ENCODE measurements around the gene TBC1D8B. TPM values are rescaled to one million over a fixed set of nuclear protein-coding genes. Genes with fewer than 3 reads are reported as not detected.

TBC1D8B gene
- polyA plus RNA-seq, 1 donor: 3.5 TPM

DNA sequence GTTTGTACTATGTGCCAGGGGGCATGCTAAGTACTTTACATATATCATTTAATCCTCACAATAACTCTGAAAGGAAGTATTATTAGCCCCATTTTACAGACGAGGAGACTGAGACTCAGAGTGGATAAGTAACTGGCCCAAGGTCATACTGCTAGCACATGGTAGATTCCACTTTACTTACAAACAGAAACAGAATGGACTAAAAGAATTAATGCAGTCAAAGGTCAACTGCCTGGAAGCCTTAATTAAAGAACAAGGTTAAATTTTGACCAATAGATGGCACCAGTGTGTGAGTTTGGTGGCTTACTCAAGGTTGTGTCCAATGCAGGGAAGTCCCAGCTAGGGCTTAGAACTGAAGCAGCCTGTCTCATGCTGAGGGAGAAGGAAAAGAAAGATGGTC is 96.0 kb downstream of the TBC1D8B start:
- DNase-seq: no peak

GRCh38 chrX:106899276-106899675 is 96.8 kb downstream of the TBC1D8B start:
- no peak for DNase-seq

DNA sequence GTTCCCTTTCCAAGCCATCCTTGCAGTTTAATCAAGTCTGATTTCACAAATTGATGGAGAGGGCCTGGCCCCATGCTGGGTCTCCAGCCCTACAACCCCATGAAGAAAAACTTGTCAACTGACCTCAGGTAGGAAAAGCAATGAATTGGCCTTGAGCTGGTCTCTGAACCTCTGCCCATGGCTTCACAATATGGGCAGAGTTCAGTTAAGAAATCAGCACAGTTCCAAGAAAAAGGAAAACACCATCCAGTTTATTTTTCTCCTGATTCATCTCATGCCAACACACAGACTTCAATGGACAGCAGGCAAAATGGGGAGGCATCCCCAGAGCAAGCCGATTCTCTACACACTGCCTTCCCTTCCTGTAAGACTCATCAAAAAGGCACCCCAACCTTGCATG is 97.4 kb downstream of the TBC1D8B start:
- no peak for DNase-seq

DNA sequence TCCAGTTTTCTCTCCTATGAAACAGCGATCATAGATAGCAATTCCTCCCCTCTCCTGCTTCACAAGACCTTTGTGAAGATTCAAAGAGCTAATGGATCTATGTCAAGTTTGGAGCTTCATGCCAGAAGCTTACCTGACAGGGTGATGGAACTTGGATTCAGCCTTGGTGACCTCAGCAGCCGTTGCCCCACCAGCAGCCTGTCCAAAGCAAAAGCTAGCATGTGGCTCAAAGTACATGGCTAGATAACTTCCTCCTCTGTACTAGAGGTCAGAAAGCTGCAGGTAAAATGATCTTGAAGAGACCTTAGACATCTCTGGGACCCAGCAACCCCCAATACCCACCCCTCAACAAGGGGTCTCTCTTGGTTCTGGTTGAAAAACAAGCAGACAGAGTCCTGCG is 98.9 kb downstream of the TBC1D8B start:
- DNase-seq: no peak

- no peak for DNase-seq
These were observed 99.3 kb downstream of the TBC1D8B start for GRCh38 chrX:106901781-106902219.

GRCh38 chrX:106902684-106903083 is 100.2 kb downstream of the TBC1D8B start:
- DNase-seq: no peak

DNA sequence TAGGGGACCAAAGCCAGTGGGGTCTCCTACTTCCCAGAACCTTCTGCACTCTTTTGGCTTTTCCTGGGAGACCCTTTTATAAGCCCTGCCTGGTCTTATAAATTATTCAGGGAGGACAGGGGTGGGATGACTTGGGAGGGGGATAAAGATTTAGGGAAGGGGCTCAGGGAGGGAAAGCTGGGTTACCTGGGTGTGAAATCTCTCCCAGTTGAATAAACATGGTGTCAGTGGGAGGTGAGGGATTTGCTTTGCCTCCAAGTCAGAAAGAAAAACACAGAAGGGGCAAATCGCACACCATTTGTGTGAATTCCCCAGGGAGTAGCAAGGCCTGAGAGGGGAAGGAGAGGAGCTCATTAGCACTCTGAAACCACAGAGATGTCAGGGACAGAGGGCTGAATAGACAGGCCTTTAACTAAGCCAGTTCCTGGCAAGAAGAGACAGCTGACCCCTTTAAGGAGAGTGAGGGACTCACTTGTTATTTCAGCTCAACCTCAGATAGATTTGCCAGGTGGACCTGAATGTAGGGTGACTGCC is 100.9 kb downstream of the TBC1D8B start, which contains the start of gene RIPPLY1:
Gene RIPPLY1, minus strand, starts transcription at position 51 of the 534 bp plus-strand sequence. CDS start 54 bp downstream, outside the sequence.
- no peak for DNase-seq

DNA sequence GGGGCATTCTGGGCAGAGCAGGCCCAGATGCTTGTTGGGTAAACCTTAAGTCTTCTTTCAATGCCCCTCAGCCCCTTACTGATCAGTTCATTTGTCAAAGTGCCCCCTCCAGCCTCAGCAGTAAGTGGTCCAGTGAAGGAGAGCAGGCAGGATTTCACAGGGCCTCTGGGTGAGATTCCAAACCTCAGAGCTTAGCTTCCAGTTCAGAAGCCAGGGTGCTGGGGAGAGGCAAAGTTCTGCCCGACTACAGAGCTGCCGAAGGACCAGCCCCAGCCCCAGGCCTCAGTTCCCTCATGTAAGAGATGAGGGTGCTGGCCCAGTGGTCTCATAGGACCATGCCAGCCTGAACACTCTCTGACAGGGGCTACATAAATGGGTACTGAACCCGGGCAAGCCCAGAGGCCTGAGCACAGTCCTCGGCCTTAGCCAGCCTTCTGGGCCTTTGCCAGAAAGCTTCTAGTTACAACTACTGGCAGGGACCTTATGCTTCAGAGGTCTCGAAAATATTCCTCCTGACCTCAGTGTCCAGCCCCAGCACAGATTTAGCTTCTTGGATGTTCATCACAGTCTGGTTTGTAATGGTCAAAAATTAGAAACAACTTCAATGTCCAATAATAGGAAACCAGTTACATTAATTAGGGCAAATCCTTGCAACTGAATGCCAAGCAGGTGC is 101.5 kb downstream of the TBC1D8B start:
- no peak for DNase-seq

DNA sequence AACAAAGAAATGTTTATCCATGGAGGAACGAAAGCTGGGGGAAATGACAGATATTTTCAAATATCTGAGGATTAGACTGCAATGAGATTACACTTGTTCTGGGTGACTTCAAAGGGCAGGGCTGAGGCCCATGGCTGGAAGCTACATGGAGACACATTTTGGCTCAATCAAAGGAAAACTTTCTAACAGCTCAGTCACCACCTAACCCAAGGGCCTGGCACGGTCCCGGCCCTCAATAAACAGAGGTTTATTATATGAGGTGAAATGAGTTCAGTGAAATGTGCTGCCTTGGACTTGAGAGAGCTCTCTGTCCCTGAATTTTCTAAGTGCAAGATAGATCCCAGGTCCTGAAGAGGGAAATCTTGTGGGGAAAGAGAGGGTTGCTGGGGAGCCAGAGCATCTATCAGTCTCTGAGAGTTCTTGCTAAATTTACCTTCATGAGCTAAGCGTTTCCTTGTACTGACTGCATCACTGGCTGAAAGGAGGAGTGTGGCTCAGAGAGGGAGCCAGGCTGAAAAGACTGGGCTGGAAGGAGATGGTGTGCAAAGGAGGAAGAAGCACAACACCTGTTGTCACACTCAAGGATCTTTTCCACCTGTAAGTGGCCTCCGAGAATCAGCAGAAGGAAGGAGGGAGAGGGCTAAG is 102.7 kb downstream of the TBC1D8B start:
- no peak for DNase-seq

DNA sequence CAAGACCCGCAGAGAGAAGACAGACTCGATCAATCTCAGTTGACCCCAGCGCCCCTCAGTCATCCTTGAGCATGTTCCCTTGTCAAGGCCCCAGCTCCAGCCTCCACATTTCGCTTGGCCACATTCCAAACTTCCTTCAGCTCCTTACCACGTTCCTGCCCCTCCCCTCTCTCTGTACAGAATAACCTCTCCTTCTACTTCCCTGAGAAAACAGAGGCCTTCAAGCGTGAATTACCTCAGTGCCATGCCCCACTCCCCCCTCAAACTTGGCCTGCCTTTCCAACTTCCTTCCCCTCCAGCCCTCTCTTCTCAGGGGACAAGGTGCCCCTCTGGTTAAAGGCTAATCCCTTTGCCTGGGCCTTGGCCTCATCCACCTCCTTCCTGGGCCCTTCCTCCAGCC is 103.9 kb downstream of the TBC1D8B start:
- DNase-seq: no peak

- no peak for DNase-seq
These were observed 110.4 kb downstream of the TBC1D8B start for GRCh38 chrX:106912864-106913263.

GRCh38 chrX:106917830-106918500 is 115.5 kb downstream of the TBC1D8B start:
- DNase-seq: no peak

DNA sequence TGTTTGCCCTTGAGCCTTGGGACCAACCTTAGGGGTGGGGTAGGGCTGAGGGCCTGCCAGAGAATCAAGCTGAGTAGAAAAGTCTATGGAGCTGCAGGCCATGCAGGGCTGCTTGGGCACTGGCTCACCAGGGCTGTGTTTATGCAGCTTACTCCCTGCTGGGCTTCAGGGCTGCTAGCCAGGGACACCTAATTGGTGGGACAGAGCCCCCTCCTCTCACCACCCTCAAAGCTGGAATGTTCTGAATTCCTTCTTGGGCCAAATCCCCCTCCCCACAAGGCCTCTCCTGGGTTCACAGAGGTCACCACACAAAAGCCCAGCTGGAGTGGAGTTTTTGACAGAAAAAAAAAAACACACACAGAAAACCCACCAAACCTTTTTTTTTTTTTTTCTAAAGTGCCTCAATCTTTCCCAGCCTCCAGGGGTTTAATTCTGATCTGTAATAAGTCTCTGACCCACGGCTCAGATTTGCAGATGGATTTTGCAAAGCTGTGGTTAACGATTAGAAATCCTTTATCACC is 117.5 kb downstream of the TBC1D8B start, which contains the start of gene CLDN2:
Gene CLDN2, plus strand, starts transcription at position 471 of the 521 bp plus-strand sequence. CDS start 7,827 bp downstream, outside the sequence.
- no peak for DNase-seq

- DNase-seq: no peak
These were observed 119.2 kb downstream of the TBC1D8B start for GRCh38 chrX:106921637-106922036.

Other genes starting within 250 kb of the TBC1D8B start
- gene RADX, start 190.7 kb upstream of the TBC1D8B start, polyA plus RNA-seq (ENCODE audit: insufficient read length): 2.9 TPM
- gene RNF128, start 76.0 kb upstream of the TBC1D8B start, polyA plus RNA-seq (ENCODE audit: insufficient read length): not detected
- gene RIPPLY1, start 100.7 kb downstream of the TBC1D8B start, polyA plus RNA-seq (ENCODE audit: insufficient read length): not detected
- gene CLDN2, start 117.7 kb downstream of the TBC1D8B start, polyA plus RNA-seq (ENCODE audit: insufficient read length): 0.48 TPM
- gene MORC4, start 197.5 kb downstream of the TBC1D8B start, polyA plus RNA-seq (ENCODE audit: insufficient read length): 35.6 TPM